GM18499 (cell line): ENCODE measurements around the gene ARHGAP8.
"Not testable (repeated sequence)": the region's sequence is repeated elsewhere in the genome, so short reads cannot be mapped to it uniquely, and the experiment has no call there.

Experiments
- ATAC-seq: cut with Tn5 transposase; IDR thresholded peaks from one replicate; pipeline ENCODE4 v1.9.1; 2021; ENCODE audit warnings: moderate number of reproducible peaks; ENCODE audit not compliant: insufficient read depth, unreplicated experiment

ARHGAP8 gene

GRCh38 chr22:44847380-44847779 is 95.0 kb downstream of the ARHGAP8 start:
- no peak for ATAC-seq

GRCh38 chr22:44847892-44848291 is 95.5 kb downstream of the ARHGAP8 start:
- ATAC-seq, result no peak

- no peak for ATAC-seq
Observed at GRCh38 chr22:44848296-44848741, 95.9 kb downstream of the ARHGAP8 start.

DNA sequence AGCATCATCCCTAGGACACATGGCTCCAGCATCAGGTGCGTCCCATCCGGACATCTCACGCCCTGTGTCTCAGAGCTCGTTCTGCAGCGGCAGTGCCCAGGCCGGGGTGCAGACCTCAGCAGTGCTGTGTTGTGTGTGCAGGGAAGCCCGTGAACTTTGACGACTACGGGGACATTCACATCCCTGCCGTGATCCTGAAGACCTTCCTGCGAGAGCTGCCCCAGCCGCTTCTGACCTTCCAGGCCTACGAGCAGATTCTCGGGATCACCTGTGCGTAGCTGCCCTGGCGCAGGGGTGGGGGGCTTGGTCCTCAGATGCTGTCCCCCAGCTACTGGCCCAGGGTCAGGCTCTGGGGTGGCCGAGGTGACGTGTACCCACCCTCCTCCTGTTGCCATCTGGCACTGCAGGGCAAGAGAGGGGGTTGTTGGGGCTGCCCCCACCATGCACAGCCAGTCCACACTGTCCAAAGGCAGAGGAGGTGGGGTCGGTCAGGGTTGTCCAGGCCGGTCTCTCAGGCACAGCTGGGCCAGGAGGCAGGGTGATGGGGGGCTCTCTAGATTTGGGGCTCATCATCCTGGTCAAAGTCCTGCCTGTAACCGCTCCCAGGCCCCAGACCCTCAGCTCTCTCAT is 96.5 kb downstream of the ARHGAP8 start:
- no peak for ATAC-seq

DNA sequence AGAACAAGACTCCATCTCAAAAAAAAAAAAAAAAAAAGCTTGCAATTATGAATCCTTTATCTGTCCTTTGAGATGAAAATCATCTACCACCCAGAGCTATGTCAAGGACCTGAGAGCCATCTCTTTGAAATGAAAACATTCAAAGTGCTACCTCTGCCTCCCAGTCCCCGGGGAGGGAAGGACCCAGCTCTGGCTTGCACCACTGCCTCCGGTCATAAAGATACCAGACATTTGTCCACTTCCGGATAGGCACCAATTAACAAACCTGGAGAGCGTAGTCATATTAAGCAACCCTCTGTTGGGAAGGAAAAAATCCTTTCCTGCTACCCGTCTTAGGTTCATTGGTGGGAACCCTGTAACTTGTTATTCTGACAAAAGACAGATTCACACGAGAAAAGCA is 98.6 kb downstream of the ARHGAP8 start:
- ATAC-seq, result no peak

GRCh38 chr22:44854641-44855040 is 102.3 kb downstream of the ARHGAP8 start:
- ATAC-seq, result not testable (repeated sequence)

DNA sequence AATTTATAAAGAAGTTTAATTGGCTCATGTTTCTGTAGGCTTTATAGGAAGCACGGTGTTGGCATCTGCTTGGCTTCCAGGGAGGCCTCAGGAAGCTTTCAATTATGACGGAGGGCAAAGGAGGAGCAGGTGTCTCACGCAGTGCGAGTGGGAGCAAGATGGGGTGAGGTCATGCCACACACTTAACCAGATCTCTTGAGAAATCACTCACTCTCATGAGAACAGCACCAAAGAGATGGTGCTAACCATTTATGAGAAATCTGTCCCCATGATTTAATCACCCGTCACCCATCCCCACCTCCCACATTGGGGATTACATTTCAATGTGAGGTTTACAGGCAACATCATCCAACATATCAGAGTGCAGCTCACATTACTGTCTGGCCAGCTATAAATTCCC is 103.5 kb downstream of the ARHGAP8 start:
- ATAC-seq, result no peak

DNA sequence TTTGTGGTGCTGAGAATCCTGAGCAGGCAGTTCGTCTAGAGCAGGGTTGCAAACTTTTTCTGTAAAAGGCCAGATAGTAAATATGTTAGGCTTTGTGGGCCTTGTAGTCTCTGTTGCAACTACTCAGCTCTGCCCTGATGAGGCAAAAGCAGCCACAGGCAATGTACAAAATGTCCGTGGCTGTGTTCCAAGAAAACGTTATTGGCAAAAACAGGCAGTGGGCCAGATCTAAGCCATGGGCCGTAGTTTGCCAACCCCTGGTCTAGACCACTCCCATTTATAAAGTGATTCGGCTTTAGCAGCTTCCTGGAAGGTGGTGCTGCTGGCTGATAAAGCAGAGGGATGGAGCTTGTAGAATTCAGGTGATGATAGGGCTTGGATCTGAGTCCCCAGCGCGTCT is 106.4 kb downstream of the ARHGAP8 start:
- not testable (repeated sequence) for ATAC-seq

DNA sequence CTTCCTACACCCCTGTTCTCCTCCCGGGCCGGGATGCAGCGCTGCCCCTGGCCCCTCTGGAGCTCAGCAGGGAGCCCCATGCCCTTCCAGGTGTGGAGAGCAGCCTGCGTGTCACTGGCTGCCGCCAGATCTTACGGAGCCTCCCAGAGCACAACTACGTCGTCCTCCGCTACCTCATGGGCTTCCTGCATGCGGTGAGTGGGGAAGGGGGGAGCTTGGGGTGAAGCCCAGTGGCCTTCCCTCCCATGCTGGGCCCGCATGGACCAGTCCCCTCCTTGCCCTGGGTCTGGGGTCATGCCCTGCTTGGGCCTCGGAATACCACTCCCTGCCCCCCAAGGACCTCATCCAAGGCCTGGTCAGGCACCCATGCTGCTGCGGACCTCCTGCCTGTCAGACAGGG is 107.3 kb downstream of the ARHGAP8 start:
- ATAC-seq, result no peak

GRCh38 chr22:44860311-44860710 is 107.9 kb downstream of the ARHGAP8 start:
- no peak for ATAC-seq

DNA sequence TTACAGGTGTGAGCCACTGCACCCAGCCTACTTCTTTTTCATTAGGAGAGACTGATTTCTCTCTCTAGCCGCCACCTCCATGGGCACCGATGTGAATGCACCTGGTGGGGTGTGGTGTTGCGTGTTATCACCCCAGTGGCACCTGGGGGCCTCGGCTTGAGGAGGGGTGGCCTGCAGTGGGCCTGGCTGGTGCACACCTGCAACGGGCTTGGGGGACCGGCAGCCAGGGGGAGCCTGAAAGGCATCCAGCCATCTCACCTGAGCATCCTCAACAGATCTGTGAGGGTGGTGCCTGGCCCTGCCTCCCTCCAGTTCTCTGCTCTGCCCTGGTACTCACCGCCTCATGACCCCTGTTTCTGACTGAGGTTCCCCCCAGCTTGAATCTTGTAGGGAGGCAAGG is 108.9 kb downstream of the ARHGAP8 start:
- ATAC-seq, result no peak

- no peak for ATAC-seq
Observed at GRCh38 chr22:44862281-44862680, 109.9 kb downstream of the ARHGAP8 start.

DNA sequence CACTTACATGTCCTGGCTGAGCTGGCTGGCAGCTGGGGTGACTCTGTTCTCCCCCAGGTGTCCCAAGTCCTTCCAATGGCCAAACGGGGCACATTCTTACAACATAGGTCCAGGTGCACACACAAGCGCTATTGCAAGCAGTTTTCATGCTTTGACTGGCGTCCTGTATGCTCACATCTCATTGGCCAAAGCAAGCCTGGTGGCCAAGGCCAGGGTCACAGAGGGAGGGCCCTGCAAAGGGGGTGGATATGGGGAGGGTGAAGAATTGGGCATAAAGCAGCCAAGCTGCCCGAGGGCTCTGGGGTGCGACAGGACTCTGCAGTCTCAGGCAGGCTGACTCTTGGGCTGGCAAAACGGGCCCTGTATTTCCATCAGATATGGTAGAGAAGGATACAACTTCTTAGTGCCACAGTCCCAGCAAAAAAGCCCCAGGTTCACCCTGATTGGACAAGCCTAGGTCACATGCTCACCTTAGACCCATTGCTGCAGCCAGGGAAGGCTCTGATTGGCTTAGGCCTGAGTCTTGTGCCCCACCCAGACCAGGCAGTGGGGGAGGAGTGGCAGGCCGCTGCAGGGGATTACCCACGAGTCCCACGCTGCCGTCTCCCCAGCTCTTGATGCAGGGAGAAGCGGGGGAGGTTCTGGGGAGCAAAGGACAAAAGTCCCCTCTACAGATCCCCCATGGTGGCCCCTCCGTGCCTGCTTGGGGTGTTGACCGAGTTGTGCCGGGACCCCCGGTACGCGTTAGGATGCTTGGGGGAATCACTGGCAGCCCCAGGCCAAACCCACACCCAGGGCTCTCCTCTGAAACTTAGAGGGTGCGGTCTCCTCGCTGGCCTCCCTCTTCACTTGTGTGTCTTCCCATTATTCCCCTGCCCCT is 110.8 kb downstream of the ARHGAP8 start:
- no peak for ATAC-seq

GRCh38 chr22:44865193-44866057 is 113.0 kb downstream of the ARHGAP8 start:
- no peak for ATAC-seq

GRCh38 chr22:44869196-44869595 is 116.8 kb downstream of the ARHGAP8 start:
- ATAC-seq, result no peak

DNA sequence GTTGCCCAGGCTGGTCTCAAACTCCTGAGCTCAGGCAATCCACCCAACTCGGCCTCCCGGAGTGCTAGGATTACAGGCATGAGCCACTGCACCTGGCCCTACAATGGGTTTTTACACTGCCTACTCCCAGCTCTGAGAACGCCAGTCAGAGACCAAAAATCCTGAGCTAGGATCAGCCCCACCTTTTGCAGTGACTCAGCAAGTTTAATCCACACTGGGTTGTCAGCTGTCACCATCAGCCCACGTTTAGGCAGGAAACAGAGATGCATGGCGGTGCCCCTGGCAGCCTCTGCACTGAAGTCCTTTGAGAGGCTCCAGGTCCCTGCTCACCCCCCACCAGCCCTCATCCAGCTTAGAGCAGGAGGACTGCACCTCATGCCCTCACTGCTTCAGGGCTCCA is 117.6 kb downstream of the ARHGAP8 start:
- ATAC-seq, result no peak

GRCh38 chr22:44871782-44872181 is 119.4 kb downstream of the ARHGAP8 start:
- ATAC-seq, result no peak

GRCh38 chr22:44876921-44877320 is 124.5 kb downstream of the ARHGAP8 start:
- no peak for ATAC-seq

DNA sequence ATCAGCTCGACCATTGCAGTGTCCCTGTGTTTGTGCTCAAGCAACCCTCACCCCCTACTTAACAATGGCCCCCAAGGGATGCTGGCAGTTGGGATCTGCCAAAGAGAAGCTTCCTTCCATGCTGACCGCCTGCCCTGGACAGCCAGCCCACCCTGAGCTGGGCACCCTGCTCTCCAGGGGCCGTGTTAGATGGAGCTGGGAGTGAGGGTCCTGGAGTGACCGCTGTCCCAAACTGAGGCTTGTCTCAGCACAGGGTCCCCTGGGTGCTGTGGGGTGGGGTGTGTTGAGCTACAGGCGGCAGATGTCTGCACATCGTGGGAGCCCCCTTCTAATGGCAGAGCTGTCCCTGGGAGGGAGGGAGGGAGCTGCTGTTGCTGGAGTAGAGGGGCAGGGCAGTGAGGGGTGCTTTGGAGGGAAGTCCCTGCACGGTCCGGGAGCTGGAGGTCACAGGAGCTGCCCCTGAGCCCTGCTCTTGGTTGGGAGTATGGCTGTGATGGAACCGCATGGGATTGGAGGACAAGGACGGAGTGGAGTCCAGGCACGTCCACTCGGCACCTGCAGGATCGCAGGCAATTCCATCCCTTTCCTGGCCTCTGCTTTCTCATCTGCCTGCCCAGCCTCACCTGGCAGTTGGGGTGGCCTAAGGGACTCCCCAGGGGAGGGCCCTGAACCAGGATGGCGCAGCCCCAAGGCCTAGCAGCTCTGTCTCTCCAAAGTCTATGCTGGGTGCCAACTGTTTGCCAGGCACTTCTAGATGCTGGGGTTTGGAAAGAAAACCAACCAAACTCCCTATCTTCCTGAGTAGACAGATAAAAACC is 126.3 kb downstream of the ARHGAP8 start:
- ATAC-seq, result no peak

DNA sequence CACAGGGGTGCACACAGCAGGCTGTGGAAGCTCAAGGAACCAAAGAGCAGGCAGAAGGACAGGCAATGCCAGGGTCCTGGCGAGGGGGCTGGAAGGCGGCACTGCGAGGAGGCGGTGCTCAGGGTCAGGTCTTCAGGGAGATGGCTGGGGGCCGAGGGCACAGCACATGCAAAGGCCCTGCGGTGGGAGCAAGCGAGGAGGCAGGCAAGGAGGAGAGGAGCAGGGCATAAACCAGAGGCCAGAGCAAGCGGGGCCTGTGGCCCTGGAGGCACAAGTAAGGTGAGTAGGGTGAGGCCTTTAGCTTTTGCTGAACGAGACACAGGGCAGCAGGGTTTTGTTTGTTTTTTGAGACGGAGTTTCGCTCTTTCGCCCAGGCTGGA is 126.9 kb downstream of the ARHGAP8 start:
- no peak for ATAC-seq
